GM23338 (cell line): ENCODE results near the gene EPHA10. TPM values are rescaled to one million over a fixed set of nuclear protein-coding genes. Genes with fewer than 3 reads are reported as not detected.

Experiments used
- ATAC-seq: fragments of 200-7000 bp; cut with Tn5 transposase; 3 replicates; pipeline ENCODE4 v1.9.1; 2020
- DNase-seq: peaks from one replicate; pipeline ENCODE4 v3.0.0-alpha.2; 2015; ENCODE audit warnings: low spot score
- H2AFZ ChIP-seq: fragments of 200-600 bp; sonication (generic); 2 replicates; pipeline ENCODE4 v1.8.0; 2016; ENCODE audit warnings: antibody characterized with exemption, mild to moderate bottlenecking, moderate library complexity
- H3F3A ChIP-seq: fragments of 200-600 bp; sonication (generic); replicated peaks from 2 replicates; pipeline ENCODE4 v1.8.0; 2017; ENCODE audit warnings: antibody characterized with exemption, mixed run types, low read depth
- H3K27ac ChIP-seq: fragments of 200-600 bp; sonication (generic); 2 replicates; pipeline ENCODE4 v1.6.1; 2016; ENCODE audit warnings: low read depth
- H3K27me3 ChIP-seq: fragments of 200-600 bp; sonication (generic); 2 replicates; pipeline ENCODE4 v1.8.0; 2016; ENCODE audit warnings: mild to moderate bottlenecking, mixed run types, moderate library complexity; ENCODE audit not compliant: insufficient read depth
- H3K36me3 ChIP-seq: fragments of 200-600 bp; sonication (generic); 2 replicates; pipeline ENCODE4 v1.8.0; 2016; ENCODE audit warnings: mild to moderate bottlenecking; ENCODE audit not compliant: insufficient read depth
- H3K4me1 ChIP-seq: fragments of 200-600 bp; sonication (generic); 2 replicates; pipeline ENCODE4 v1.8.0; 2016; ENCODE audit warnings: mild to moderate bottlenecking, moderate library complexity; ENCODE audit not compliant: insufficient read depth
- H3K4me2 ChIP-seq: fragments of 200-600 bp; sonication (generic); 2 replicates; pipeline ENCODE4 v1.7.1; 2017; ENCODE audit warnings: mixed run types
- H3K4me3 ChIP-seq: fragments of 200-600 bp; sonication (generic); 2 replicates; pipeline ENCODE4 v1.6.1; 2016; ENCODE audit warnings: mixed run types
- H3K79me2 ChIP-seq: fragments of 200-600 bp; sonication (generic); replicated peaks from 2 replicates; pipeline ENCODE4 v1.8.0; 2017; ENCODE audit warnings: mild to moderate bottlenecking; ENCODE audit not compliant: insufficient read depth
- H3K9me2 ChIP-seq: fragments of 200-600 bp; sonication (generic); 2 replicates; pipeline ENCODE4 v1.8.0; 2017; ENCODE audit not compliant: insufficient read depth
- H4K20me1 ChIP-seq: fragments of 200-600 bp; sonication (generic); replicated peaks from 2 replicates; pipeline ENCODE4 v1.8.0; 2017; ENCODE audit warnings: mild to moderate bottlenecking; ENCODE audit not compliant: insufficient read depth
- H3K27ac Mint-ChIP-seq: 2 replicates; pipeline ENCODE4 v1.8.0; 2020; ENCODE audit warnings: inconsistent platforms, mild to moderate bottlenecking, moderate library complexity, mixed read lengths
- H3K27me3 Mint-ChIP-seq: 3 replicates; pipeline ENCODE4 v1.8.0; 2022; ENCODE audit warnings: low read depth, mild to moderate bottlenecking, moderate library complexity, mixed read lengths, inconsistent platforms; ENCODE audit not compliant: insufficient read depth, poor library complexity
- H3K36me3 Mint-ChIP-seq: 3 replicates; pipeline ENCODE4 v1.8.0; 2021; ENCODE audit warnings: low read depth, mild to moderate bottlenecking, inconsistent platforms, moderate library complexity, mixed read lengths
- H3K4me1 Mint-ChIP-seq: 3 replicates; pipeline ENCODE4 v1.8.0; 2020; ENCODE audit warnings: mild to moderate bottlenecking, inconsistent platforms, mixed read lengths
- H3K4me3 Mint-ChIP-seq: 3 replicates; pipeline ENCODE4 v1.8.0; 2021; ENCODE audit warnings: moderate library complexity, mild to moderate bottlenecking, inconsistent platforms, mixed read lengths
- H3K9me3 Mint-ChIP-seq: 3 replicates; pipeline ENCODE4 v1.8.0; 2020; ENCODE audit warnings: moderate library complexity, mild to moderate bottlenecking, inconsistent platforms, mixed read lengths
- CREB1 ChIP-seq: fragments of 250-450 bp; sonication (Bioruptor Pico); IDR thresholded peaks from 2 replicates; pipeline ENCODE4 v1.5.0; 2020; ENCODE audit warnings: low read depth, mild to moderate bottlenecking, moderate library complexity
- EZH2 ChIP-seq: fragments of 200-600 bp; sonication (generic); IDR thresholded peaks from one replicate; pipeline ENCODE4 v1.8.0; 2017; ENCODE audit warnings: antibody characterized with exemption, mild to moderate bottlenecking, low read depth; ENCODE audit not compliant: unreplicated experiment
- EZH2phosphoT487 ChIP-seq: fragments of 200-600 bp; sonication (generic); IDR thresholded peaks from one replicate; pipeline ENCODE4 v1.8.1; 2018; ENCODE audit warnings: antibody characterized with exemption; ENCODE audit not compliant: unreplicated experiment
- JUNB ChIP-seq: IDR thresholded peaks from one replicate; pipeline ENCODE4 v1.6.1; 2016; ENCODE audit warnings: antibody characterized with exemption; ENCODE audit not compliant: unreplicated experiment
- NANOG ChIP-seq: IDR thresholded peaks from 2 replicates; pipeline ENCODE4 v1.6.1; 2016; ENCODE audit warnings: antibody characterized with exemption, borderline replicate concordance
- POLR2AphosphoS5 ChIP-seq: IDR thresholded peaks from 2 replicates; pipeline ENCODE4 v1.6.1; 2016; ENCODE audit warnings: antibody characterized with exemption, low read depth
- STAT1 ChIP-seq: IDR thresholded peaks from one replicate; pipeline ENCODE4 v1.6.1; 2016; ENCODE audit warnings: antibody characterized with exemption; ENCODE audit not compliant: unreplicated experiment
- ZNF114 ChIP-seq: fragments of 250-450 bp; sonication (Bioruptor Pico); IDR thresholded peaks from 2 replicates; pipeline ENCODE4 v1.5.0; 2020; ENCODE audit warnings: mild to moderate bottlenecking, moderate library complexity
- ZNF331 ChIP-seq: fragments of 250-450 bp; sonication (Bioruptor Pico); IDR thresholded peaks from 2 replicates; pipeline ENCODE4 v1.5.0; 2020; ENCODE audit warnings: low read depth, mild to moderate bottlenecking, moderate library complexity
- polyA plus RNA-seq: library from polyadenylated mRNA; unstranded; fragments of >200 nt; fragmentation: Nextera tagmentation; extraction: Ambion mirVana; gene quantifications from 2 replicates; pipeline ENCODE4 v1.2.1, GENCODE V29; 2016
- total RNA-seq: library from RNA; depleted of rRNA; stranded (reverse); fragments of >200 nt; shearing (Covaris generic); gene quantifications from 2 replicates; pipeline ENCODE4 v1.2.3, GENCODE V29; 2014
- TF ChIP-seq, protein P1 (sequence below): fragments of 250-450 bp; sonication (Bioruptor Pico); IDR thresholded peaks from 2 replicates; pipeline ENCODE4 v1.5.0; 2020; ENCODE audit warnings: mild to moderate bottlenecking, moderate library complexity
- TF ChIP-seq, protein P2 (sequence below), 2 experiments: fragments of 200-600 bp in 1 of 2; sonication (generic) in 1 of 2; conservative IDR thresholded peaks; 2 replicates each; pipeline versions ENCODE4 v1.5.1 to v1.6.1; 2016 to 2017; ENCODE audit warnings: antibody characterized with exemption in 2 of 2, low read depth in 2 of 2, mild to moderate bottlenecking in 2 of 2, moderate library complexity in 1 of 2
- TF ChIP-seq, protein P3 (sequence below): IDR thresholded peaks from 2 replicates; pipeline ENCODE4 v1.6.1; 2016; ENCODE audit warnings: antibody characterized with exemption
- TF ChIP-seq, protein P4 (sequence below): IDR thresholded peaks from one replicate; pipeline ENCODE4 v1.6.1; 2018; ENCODE audit warnings: antibody characterized with exemption; ENCODE audit not compliant: unreplicated experiment

Gene EPHA10
- total and polyA plus RNA-seq, 2 experiments from 2014 or later: 0.76 to 2.4 TPM

DNA sequence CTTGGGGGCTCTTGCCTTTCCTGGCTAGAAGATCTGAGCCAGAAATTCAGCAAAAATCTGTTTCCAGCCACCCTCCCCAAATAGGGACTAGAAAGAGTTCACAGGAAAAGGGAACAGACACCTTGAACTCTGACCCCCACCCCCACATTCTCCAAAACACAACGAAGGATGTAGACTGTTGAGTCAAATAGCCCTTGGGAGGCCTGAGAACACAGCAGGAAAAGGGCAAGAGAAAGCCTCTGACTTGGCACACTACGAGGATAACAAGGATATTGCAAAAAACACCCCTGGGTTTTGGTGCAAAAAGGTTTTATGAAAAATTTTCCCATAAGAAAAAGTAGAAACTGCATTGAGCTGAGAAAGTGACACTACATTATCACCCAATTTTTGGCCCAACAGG is 45.0 kb upstream of the EPHA10 start:
- peaks cover 13% of the 10 kb centered on the region for H3K4me1 ChIP-seq
- peaks cover 7% of the 10 kb centered on the region for H3K27me3 Mint-ChIP-seq
- no peaks in the 10 kb centered on the region for H3K9me2 ChIP-seq
- TF ChIP-seq EZH2 (no peak), JUNB (no peak), EZH2phosphoT487 (no peak), CREB1 (CRISPR knock-in tag) (no peak), POLR2AphosphoS5 (no peak), NANOG (no peak), STAT1 (no peak), ZNF114 (CRISPR knock-in tag) (no peak), ZNF331 (CRISPR knock-in tag) (no peak)
- TF ChIP-seq, protein P1, sequence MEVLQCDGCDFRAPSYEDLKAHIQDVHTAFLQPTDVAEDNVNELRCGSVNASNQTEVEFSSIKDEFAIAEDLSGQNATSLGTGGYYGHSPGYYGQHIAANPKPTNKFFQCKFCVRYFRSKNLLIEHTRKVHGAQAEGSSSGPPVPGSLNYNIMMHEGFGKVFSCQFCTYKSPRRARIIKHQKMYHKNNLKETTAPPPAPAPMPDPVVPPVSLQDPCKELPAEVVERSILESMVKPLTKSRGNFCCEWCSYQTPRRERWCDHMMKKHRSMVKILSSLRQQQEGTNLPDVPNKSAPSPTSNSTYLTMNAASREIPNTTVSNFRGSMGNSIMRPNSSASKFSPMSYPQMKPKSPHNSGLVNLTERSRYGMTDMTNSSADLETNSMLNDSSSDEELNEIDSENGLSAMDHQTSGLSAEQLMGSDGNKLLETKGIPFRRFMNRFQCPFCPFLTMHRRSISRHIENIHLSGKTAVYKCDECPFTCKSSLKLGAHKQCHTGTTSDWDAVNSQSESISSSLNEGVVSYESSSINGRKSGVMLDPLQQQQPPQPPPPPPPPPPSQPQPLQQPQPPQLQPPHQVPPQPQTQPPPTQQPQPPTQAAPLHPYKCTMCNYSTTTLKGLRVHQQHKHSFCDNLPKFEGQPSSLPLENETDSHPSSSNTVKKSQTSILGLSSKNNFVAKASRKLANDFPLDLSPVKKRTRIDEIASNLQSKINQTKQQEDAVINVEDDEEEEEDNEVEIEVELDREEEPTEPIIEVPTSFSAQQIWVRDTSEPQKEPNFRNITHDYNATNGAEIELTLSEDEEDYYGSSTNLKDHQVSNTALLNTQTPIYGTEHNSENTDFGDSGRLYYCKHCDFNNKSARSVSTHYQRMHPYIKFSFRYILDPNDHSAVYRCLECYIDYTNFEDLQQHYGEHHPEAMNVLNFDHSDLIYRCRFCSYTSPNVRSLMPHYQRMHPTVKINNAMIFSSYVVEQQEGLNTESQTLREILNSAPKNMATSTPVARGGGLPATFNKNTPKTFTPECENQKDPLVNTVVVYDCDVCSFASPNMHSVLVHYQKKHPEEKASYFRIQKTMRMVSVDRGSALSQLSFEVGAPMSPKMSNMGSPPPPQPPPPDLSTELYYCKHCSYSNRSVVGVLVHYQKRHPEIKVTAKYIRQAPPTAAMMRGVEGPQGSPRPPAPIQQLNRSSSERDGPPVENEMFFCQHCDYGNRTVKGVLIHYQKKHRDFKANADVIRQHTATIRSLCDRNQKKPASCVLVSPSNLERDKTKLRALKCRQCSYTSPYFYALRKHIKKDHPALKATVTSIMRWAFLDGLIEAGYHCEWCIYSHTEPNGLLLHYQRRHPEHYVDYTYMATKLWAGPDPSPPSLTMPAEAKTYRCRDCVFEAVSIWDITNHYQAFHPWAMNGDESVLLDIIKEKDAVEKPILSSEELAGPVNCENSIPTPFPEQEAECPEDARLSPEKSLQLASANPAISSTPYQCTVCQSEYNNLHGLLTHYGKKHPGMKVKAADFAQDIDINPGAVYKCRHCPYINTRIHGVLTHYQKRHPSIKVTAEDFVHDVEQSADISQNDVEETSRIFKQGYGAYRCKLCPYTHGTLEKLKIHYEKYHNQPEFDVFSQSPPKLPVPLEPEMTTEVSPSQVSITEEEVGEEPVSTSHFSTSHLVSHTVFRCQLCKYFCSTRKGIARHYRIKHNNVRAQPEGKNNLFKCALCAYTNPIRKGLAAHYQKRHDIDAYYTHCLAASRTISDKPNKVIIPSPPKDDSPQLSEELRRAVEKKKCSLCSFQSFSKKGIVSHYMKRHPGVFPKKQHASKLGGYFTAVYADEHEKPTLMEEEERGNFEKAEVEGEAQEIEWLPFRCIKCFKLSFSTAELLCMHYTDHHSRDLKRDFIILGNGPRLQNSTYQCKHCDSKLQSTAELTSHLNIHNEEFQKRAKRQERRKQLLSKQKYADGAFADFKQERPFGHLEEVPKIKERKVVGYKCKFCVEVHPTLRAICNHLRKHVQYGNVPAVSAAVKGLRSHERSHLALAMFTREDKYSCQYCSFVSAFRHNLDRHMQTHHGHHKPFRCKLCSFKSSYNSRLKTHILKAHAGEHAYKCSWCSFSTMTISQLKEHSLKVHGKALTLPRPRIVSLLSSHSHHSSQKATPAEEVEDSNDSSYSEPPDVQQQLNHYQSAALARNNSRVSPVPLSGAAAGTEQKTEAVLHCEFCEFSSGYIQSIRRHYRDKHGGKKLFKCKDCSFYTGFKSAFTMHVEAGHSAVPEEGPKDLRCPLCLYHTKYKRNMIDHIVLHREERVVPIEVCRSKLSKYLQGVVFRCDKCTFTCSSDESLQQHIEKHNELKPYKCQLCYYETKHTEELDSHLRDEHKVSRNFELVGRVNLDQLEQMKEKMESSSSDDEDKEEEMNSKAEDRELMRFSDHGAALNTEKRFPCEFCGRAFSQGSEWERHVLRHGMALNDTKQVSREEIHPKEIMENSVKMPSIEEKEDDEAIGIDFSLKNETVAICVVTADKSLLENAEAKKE (CRISPR knock-in tag): no peak
- TF ChIP-seq, protein P2, sequence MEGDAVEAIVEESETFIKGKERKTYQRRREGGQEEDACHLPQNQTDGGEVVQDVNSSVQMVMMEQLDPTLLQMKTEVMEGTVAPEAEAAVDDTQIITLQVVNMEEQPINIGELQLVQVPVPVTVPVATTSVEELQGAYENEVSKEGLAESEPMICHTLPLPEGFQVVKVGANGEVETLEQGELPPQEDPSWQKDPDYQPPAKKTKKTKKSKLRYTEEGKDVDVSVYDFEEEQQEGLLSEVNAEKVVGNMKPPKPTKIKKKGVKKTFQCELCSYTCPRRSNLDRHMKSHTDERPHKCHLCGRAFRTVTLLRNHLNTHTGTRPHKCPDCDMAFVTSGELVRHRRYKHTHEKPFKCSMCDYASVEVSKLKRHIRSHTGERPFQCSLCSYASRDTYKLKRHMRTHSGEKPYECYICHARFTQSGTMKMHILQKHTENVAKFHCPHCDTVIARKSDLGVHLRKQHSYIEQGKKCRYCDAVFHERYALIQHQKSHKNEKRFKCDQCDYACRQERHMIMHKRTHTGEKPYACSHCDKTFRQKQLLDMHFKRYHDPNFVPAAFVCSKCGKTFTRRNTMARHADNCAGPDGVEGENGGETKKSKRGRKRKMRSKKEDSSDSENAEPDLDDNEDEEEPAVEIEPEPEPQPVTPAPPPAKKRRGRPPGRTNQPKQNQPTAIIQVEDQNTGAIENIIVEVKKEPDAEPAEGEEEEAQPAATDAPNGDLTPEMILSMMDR (conservative IDR thresholded peaks at IDR 0.05; ENCODE audit: low read depth in 2 of 2): no peak
- TF ChIP-seq, protein P3, sequence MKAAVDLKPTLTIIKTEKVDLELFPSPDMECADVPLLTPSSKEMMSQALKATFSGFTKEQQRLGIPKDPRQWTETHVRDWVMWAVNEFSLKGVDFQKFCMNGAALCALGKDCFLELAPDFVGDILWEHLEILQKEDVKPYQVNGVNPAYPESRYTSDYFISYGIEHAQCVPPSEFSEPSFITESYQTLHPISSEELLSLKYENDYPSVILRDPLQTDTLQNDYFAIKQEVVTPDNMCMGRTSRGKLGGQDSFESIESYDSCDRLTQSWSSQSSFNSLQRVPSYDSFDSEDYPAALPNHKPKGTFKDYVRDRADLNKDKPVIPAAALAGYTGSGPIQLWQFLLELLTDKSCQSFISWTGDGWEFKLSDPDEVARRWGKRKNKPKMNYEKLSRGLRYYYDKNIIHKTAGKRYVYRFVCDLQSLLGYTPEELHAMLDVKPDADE: no peak
- TF ChIP-seq, protein P4, sequence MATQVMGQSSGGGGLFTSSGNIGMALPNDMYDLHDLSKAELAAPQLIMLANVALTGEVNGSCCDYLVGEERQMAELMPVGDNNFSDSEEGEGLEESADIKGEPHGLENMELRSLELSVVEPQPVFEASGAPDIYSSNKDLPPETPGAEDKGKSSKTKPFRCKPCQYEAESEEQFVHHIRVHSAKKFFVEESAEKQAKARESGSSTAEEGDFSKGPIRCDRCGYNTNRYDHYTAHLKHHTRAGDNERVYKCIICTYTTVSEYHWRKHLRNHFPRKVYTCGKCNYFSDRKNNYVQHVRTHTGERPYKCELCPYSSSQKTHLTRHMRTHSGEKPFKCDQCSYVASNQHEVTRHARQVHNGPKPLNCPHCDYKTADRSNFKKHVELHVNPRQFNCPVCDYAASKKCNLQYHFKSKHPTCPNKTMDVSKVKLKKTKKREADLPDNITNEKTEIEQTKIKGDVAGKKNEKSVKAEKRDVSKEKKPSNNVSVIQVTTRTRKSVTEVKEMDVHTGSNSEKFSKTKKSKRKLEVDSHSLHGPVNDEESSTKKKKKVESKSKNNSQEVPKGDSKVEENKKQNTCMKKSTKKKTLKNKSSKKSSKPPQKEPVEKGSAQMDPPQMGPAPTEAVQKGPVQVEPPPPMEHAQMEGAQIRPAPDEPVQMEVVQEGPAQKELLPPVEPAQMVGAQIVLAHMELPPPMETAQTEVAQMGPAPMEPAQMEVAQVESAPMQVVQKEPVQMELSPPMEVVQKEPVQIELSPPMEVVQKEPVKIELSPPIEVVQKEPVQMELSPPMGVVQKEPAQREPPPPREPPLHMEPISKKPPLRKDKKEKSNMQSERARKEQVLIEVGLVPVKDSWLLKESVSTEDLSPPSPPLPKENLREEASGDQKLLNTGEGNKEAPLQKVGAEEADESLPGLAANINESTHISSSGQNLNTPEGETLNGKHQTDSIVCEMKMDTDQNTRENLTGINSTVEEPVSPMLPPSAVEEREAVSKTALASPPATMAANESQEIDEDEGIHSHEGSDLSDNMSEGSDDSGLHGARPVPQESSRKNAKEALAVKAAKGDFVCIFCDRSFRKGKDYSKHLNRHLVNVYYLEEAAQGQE: no peak
- ATAC-seq: no peak
- no peak overlapping the region for H3K27ac ChIP-seq
- no peak for DNase-seq
- H3K36me3 ChIP-seq: peaks cover 21% of the 10 kb centered on the region
- peaks cover 27% of the 10 kb centered on the region for H4K20me1 ChIP-seq
- peaks cover 20% of the 10 kb centered on the region for H3K4me1 Mint-ChIP-seq
- H3K36me3 Mint-ChIP-seq: peaks cover 42% of the 10 kb centered on the region
- H3K4me3 ChIP-seq: no peak overlapping the region
- H3K9me3 Mint-ChIP-seq: no peaks in the 10 kb centered on the region
- no peak overlapping the region for H3K4me2 ChIP-seq
- H3F3A ChIP-seq: peaks cover 14% of the 10 kb centered on the region
- H2AFZ ChIP-seq: no peak overlapping the region
- H3K27ac Mint-ChIP-seq: no peak overlapping the region
- H3K4me3 Mint-ChIP-seq: no peak overlapping the region
- no peaks in the 10 kb centered on the region for H3K27me3 ChIP-seq
- H3K79me2 ChIP-seq: peaks cover 37% of the 10 kb centered on the region
